ENCODE data around the gene CHST8.

GRCh38 chr19:33683881-33684537 lies 62.3 kb downstream of the CHST8 start:
- TF ChIP-seq CTCF (IDR thresholded peaks at IDR 0.05) (no peak), POLR2A (IDR thresholded peaks at IDR 0.05) (no peak), EP300 (IDR thresholded peaks at IDR 0.05; ENCODE audit: low read depth) (no peak), POLR2AphosphoS5 (IDR thresholded peaks at IDR 0.05) (no peak)
